ENCODE results near the gene LYRM4.

Gene LYRM4

GRCh38 chr6:5119090-5119951 is 141.4 kb downstream of the LYRM4 start:
- no peak for DNase-seq (ENCODE audit: low spot score)

GRCh38 chr6:5116243-5116991 is 144.3 kb downstream of the LYRM4 start:
- DNase-seq (ENCODE audit: low spot score), result no peak

GRCh38 chr6:5115168-5115567 is 145.6 kb downstream of the LYRM4 start:
- no peak for DNase-seq (ENCODE audit: low spot score)

DNA sequence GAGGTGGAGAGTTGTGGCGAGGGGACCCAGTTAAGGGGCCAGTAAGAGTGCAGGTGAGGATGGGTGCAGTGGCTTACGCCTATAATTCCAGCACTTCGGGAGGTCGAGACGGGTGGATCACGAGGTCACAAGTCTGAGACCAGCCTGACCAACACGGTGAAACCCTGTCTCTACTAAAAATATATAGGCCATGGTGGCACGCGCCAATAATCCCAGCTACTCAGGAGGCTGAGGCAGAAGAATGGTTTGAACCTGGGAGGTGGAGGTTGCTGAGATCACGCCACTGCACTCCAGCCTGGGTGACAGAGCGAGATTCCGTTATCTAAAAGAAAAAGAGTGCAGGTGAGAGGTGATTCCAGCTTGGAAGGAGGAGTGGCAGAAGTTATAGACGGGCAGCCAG is 147.7 kb downstream of the LYRM4 start:
- no peak for DNase-seq (ENCODE audit: low spot score)

GRCh38 chr6:5112066-5112799 is 148.5 kb downstream of the LYRM4 start:
- no peak for DNase-seq (ENCODE audit: low spot score)

DNA sequence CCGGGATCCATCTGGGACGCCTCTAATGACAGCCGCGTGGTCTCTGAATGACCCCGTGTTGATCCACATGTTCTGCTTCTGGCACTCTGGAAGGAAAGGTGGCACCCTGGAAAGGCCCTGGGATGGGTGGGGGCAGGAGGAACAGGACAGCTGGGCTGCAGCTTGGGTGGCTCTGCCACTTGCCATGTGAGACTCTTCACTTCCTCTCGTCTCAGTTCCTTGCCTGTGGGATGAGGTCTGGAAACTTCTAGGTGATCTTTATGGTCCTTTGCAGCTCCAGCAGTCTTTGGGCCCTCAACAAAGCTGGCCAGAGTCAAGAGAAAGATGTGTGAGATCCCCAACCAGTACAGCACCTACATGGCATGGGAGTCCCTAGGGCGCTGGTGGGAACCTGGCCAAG is 149.1 kb downstream of the LYRM4 start:
- no peak for DNase-seq (ENCODE audit: low spot score)

GRCh38 chr6:5110246-5110645 is 150.5 kb downstream of the LYRM4 start:
- DNase-seq (ENCODE audit: low spot score), result no peak

DNA sequence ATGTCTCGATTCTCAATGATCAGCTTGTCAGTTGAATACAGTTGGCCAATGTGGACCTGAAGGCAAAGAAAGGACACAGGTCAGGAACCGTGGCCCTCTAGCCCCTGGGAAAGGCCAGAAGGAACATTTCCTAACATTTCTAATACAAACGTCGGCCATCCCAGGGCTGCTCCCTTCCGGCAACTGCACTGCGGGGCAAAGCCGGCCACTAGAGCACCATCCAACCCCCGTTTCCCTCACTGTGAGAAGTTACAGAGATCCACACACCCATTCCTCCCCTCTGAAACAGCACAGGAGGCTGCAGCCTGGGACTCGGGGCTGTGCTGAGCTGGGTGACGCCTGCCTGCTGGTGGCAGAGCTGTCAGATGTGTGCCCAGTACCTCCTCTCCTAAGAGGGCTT is 151.3 kb downstream of the LYRM4 start:
- no peak for DNase-seq (ENCODE audit: low spot score)

DNA sequence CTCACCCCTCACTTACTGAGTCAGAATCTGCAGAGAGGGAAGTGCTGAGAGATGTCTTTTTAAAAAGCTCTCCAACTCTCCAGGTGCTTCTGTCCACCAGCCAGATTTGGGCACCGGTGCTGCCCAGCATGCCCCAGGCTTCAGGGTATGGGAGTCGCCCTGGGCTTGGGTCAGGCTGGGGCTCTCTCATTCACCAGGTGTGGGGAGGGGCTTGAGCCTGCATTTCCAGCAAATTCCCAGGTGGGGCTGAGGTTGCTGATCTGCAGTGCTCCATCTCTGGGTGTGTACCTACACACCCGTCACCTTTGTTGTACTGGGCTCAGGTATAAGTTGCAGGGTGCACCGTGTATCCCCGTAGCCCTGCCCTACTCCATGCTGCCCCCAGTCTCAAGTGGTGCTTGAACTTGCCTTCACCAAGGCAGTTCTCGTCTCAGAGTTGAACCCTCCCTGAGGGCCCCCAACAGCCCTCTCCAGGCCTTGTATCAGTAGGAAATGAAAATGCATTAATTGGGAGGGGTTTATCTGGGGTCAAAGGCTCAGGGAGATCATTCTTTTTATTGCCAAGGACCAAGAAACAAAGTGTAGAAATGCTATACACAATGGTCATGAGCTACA is 152.1 kb downstream of the LYRM4 start:
- no peak for DNase-seq (ENCODE audit: low spot score)

- DNase-seq (ENCODE audit: low spot score), result no peak
These were observed 152.7 kb downstream of the LYRM4 start for GRCh38 chr6:5108068-5108467.

DNA sequence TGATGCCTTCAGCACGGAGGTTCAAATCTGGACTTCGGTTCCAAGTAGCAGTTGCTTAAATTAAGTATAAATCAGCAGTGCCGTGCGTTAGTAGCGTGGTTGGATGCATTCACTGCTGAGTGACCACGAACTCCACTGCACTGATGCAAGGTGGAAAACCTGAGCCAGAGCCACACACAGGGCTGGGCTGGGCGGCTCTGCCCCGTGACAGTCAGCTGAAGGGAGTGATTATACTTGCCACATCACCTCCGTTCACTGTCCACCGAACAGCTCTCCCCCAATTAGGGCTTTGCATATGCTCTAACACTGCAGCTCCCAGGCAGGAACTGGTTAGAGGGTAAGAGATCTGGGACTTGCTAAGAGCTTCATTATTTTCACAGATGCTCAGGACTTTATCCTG is 153.4 kb downstream of the LYRM4 start:
- DNase-seq (ENCODE audit: low spot score), result no peak

- DNase-seq (ENCODE audit: low spot score), result no peak
These were observed 155.6 kb downstream of the LYRM4 start for GRCh38 chr6:5105146-5105545.

- no peak for DNase-seq (ENCODE audit: low spot score)
These were observed 156.1 kb downstream of the LYRM4 start for GRCh38 chr6:5104667-5105066.

GRCh38 chr6:5103250-5103649 is 157.5 kb downstream of the LYRM4 start:
- DNase-seq (ENCODE audit: low spot score), result no peak

DNA sequence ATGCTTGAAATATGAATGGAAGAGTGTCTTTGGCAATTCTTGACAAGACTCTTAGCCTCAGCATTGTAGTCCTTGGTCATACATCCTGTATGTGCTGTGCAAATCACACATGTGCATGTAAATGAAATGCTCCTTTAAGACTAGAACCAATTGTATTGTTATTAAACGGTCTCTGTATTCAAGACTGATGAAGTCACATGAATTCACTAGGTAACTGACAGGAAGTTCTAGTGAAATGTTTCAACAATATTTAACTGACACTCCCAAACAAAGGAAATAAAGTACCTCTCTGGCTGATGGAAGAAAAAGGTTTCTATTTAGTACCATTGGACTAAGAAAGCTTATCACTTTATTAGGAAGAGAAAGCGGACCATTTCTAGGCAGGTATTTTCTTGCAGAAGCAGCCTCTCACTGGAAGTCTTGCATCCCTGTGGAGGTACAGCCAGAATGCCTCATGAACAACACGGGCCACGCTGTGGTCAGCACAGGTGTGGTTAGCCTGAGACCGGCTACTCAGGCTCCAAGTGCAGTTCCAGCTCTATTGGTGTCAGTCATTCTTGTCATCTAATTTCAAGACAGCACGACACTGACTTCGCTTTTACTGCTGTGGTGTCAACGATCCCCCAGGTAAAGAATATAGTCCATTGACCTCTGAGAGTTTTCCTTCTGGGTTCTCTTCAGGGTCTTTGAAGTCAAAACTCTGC is 158.3 kb downstream of the LYRM4 start:
- DNase-seq (ENCODE audit: low spot score), result no peak

GRCh38 chr6:5100806-5101205 is 159.9 kb downstream of the LYRM4 start:
- DNase-seq (ENCODE audit: low spot score), result no peak

DNA sequence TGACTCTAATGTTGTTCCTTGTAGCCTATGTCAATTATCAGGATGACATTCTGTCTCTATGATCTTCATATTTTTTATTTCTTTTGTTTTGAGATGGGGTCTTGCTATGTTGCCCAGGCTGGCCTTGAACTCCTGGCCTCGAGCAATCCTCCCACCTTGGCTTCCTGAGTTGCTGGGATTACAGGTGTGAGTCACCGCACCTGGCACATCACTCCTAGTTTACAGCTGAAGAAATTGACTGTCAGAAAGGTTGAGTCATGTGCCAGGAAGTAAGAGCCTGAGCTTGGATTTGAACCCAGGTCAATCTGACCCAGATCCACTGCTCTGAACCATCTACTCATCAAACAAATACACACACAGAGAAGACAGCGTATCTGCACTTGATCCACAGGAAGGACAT is 161.2 kb downstream of the LYRM4 start:
- no peak for DNase-seq (ENCODE audit: low spot score)

GRCh38 chr6:5098501-5099270 is 162.1 kb downstream of the LYRM4 start:
- DNase-seq (ENCODE audit: low spot score), result no peak

GRCh38 chr6:5096482-5096881 is 164.3 kb downstream of the LYRM4 start:
- DNase-seq (ENCODE audit: low spot score), result no peak

- no peak for DNase-seq (ENCODE audit: low spot score)
These were observed 165.5 kb downstream of the LYRM4 start for GRCh38 chr6:5095236-5095635.

GRCh38 chr6:5094327-5094726 is 166.4 kb downstream of the LYRM4 start:
- DNase-seq (ENCODE audit: low spot score), result no peak
